GM19467 (cell line): ENCODE data around the gene ERF.
A peak's percentile ranks its signal among the peaks of the same experiment; 100 is the strongest.

ENCODE experiments used
- ATAC-seq: cut with Tn5 transposase; IDR thresholded peaks from one replicate; pipeline ENCODE4 v1.9.1; 2021; ENCODE audit warnings: mild to moderate bottlenecking, moderate library complexity; ENCODE audit not compliant: unreplicated experiment

Gene ERF

DNA sequence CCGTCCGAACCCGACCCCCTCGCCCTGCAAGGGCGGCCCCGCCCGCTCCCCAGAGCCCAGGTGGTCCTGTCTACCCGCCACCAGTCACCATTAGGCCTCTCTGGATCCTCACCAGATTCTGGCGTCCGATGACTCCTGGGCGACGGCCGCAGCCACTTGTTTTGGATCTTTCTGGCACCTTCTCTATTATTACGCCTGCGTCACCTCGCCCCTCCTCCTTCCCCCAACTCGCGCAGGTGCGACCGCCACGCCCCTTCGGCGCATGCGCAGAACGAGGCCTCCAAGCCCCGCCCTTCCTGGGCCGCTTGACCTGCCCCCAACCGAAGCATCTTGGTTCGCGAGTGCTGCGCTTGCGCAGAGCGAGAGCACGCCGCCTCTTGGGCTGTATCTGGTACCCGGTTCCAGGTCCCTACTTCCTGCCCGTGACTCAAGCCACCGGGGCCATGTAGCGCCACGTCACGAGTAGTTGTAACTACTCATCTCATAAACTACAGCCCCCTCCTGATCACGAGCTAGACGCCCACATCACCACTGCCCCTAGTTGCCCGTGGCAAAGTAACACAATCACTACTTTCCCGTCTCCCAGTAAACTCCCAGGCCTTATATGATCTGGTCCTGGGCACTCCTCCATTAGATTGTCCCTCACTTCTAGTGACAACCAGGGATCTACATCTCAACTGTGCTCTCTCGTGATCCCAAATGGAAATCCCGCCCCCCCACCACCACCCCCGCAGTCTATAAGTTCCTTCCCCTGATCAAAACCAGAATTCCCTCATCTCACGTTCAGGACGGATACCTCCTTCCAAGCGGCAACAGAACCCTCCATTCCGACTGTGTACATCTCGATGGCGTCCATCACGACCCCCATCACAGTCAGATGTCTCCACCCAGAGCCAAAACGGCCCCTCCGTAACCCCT lies 37.1 kb downstream of the ERF start, which contains the start of gene DEDD2:
DEDD2 (minus strand) TSS at position 158 of the 918 bp plus-strand sequence. CDS start 670 bp downstream, outside the sequence.
- peak; percentile 55 for ATAC-seq

GRCh38 chr19:42216653-42217519 lies 38.0 kb downstream of the ERF start:
- ATAC-seq, result peak; percentile 8

DNA sequence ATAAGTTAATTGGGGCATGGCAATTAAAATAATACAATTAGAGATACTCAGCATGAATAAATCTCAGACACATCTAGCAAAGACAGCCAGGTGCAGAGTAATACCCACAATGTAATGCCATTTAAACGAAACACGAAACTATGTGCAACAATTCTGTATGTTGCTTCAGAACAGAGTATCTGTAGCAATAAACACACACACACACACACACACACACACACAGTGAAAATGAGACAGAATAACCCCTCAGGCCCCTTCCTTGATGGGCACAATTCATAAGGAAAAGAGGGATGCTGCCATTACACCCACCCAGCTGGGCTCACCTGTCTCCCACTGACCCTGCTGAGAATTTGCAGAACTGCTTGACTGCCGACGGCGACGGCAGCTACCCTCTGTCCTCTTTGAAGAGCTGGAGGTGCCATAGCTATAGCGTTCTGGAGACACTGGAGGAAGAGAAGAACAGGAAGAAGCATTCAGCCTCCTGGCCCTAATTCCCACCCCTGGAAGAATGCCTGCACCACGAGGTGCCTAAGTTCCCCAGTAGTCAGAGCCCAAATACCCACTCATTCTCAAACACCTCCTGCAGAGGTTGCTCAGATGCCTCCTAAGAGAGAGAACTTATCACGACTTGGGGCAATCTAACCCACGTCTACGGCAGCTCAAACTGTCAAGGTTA lies 40.0 kb downstream of the ERF start:
- no peak for ATAC-seq

DNA sequence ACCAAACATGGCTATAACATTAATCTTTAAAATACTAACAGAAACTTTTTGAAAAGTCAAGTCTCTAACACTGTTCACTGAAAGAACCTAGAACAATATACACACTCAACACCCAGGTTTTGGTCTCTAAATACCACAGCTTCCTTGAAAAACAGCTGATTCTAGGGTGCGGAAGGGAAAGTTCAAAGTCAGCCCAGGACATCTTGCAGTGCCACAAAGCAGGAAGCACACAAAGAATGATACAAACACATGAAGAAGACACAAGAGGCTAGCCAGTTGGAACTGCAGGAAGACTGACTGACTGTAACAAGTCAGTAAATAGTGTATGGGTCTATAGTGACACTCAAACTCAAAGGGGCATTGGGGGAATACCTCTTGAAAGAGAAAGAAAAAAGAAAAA lies 42.0 kb downstream of the ERF start:
- no peak for ATAC-seq

DNA sequence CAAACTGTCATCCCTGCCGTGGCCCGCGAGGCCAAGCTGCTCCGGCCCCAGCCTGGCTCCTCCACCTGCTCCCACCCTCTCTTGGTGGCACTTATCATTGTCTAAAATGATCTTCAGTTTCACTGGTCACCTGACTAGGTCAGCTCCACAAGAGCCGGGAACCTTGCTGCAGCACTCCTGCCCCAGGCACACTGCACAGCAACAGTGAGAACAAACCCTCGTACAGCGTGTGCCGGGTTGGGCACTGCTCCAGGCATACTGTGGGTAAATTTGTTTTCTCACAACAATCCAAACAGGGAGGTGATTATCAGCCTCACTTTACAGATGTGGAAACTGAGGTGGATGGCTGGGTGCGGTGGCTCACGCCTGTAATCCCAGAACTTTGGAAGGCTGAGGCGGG lies 46.3 kb downstream of the ERF start:
- ATAC-seq, result no peak

DNA sequence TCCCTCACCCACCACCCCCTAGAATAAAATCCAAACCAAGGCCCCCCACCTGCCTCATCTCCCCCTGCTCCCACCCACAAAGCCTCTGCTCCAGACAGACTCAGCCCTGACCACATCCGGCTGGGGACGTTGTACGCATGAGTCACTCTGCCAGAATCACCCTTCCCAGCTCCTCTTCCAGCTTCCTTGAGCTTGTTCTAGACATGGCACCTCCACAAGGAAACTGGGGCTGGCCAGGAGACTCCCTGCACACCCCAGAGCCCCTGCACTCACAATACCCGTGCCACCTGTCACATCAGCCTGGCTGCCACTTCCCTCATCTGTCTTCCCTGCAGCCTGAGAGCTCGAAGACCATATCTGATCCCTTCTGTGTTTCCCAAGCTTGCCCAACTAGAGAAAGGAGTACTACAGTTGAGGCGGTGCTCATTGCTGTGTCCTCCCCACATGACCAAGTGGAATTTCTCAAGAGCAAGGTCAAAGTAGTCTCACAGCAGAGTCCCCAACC lies 47.1 kb downstream of the ERF start:
- ATAC-seq, result no peak

DNA sequence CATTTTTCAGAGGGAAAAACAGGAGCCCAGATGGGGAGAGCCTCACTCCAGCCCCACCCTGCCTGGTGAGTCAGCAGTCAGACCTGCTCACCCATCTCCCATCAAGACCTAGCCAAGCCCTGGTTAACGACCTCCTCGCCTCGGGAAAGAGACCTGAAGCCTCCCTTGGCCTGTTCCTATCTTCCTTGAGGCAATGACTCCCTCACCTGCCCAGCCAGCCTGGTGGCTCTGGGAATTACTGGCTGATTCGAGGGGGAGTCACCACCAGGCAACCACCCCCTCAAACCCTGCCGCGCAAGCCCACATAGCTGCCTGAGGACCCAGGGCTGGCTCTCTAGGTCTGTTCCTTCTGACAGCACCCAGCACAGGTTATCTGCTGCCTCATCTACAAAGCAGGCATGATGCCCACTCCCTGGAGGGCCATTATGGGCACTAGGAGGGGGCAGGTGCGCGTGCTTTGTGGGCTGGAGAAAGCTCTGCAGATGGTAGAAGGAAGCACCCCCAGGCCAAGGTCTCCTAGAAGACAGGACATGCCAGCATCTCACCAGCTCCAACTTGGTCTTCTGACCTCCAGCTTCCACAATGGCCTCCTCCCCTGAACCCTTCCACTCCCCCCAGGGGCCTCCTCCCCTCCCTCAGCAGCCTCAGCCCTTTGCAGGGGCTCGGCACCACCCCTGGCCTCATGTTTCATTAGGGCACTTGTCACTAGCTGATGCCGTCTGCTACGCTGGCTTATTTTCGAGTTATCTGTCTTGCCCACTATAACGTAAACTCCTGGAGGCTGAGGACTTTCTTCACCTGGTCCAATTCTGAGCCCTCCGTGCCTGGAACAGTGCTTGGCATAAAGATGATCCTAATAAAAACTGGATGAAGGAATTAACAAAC lies 47.8 kb downstream of the ERF start:
- no peak for ATAC-seq

DNA sequence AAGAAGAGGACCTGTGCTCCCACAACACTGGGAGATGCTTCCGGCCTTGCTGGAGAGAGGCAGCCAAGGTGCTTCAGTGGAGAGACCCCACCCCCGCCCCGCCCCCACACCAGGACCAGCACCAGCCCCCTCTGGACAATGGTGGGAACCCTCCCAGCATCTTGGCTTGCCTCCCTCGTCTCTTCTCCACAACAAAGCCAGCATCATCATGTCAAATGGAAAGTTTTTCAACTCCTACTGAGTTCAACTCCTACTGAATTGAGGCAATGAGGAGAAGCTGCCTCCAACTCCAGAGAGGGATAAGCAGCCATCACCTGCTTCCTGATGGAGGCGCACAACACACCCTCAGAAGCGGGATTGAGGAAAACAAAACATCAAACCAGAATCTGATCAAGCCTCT lies 50.3 kb downstream of the ERF start:
- ATAC-seq, result no peak

DNA sequence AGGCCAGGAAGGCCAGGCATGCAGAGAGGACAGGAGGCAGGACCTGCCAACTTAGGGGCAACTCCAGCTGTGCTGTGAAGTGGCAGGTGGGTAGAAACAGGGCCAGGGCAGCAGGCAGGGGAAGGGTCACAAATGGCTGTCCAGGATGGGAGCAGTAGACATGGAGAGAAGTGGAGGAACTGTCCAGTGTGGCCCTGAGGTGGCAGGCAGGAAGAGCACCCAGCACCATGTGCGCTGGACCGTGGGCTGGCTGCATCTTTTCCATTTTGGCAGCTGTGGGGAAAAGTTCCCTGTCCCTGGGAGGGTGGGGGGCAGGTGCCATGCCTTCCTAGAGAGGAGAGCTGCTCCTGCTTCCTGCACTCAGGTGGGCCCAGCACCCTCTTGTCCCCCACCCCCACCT lies 51.2 kb downstream of the ERF start:
- no peak for ATAC-seq

- ATAC-seq, result no peak
Observed at GRCh38 chr19:42202290-42202880, 52.5 kb downstream of the ERF start.

DNA sequence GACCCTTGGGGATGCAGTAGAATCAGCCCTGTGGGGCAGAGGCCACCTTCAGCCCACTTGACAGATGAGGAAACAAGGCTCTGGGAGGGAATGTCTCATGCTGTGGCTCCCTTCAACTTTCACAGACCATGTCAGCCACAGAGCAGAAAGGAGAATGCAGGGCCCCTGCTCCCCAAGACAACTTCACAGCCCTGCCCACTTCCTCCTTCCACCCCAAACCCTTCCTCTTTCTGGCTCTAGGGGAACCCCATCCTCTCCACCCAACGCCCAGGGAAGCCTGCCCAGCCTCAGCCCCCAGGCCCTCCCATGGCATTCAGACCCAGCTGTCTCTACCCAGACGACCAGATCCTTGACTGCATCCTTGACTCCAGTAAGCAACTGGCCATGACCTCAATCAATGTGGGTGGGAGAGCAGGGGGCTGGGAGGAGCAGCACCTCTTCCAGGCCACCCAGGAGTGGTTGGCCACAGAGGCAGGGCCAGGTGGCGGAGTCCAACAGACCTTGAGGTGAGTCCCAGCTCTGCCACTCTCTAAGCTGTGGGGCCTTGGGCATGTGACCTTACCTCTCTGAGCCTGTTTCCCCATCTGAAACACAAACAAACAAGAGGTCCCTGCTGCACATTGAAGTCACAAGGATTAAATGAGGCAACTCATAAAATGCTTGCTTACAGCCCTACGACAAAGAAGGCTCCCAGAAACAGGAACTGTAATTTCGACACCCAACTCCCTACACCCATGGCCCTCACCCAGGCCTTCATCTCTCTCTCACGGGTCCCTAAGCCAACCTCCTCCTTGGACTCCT lies 53.2 kb downstream of the ERF start:
- ATAC-seq, result no peak

DNA sequence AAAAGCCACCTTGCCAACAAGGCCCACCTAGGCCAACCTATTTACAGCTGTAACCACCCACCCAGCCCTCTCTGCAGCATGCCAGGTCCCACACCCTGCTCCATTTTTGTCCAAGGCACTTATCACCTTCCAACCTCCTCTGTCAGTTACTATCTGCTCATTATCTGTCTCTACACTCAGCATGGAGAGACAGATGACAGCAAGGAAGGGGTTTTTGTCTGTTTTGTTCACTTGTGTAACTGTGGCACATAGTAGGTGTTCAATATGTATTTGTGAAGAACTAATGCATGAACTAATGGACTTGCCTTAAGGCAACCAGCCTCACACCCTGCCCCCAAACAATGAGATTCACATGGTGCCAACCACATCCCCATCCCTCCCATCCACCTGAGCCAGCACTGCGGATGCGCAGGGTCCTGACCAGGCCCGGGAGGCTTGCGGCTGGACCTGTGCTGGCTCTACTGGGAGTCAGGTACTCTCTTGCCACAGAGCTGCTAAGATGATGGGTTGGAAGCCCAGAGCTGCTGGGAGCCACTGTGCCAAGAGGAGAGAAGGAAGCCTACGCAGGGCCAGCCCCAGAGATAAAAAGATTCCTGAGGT lies 54.7 kb downstream of the ERF start:
- no peak for ATAC-seq

GRCh38 chr19:42199440-42200115 lies 55.4 kb downstream of the ERF start:
- ATAC-seq, result peak; percentile 41

DNA sequence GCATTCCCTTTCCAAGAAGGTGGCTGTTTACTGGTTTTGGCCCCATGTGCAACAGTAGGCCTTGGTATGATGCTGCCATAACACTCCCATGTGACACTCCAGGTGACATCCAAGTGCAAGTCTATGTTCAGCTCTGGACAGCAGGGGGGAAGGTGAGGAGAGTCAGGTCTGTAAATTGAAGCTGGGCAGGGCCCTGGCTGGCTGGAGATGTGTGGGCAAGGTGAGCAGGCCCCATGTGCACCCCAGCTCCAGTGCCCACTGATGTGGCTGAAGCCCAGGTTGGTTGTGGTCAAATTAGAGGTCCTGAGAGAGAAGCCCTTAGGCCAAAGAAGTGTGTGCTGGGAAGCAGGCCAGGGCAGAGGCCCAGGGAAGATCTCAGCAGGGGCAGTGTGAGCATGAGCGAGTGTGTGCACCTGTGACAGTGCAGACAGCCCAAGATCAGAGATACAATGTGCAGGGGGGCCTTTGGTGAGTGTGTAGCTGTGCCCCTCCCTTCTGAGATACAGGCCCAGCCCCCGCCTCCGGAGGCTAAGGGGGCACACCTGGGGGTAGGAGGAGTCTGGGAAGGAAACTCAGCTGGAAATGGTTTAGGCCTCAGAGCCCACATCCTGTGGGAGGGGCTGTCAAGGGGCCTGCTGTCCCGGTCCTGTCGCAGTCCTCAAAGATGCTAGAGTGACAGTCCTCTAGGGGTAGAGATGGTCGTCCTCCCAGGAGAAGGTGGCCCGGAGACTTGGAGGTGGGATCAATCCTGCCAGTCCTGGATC lies 56.1 kb downstream of the ERF start:
- ATAC-seq, result peak; percentile 54
